SHP77 (cell line): ENCODE measurements around the gene TMEM269.

Experiments used
- DNase-seq, 2 experiments: peaks; one replicate each; lab custom pipeline; 2025; lab: John Stamatoyannopoulos, UW

The TMEM269 gene

DNA sequence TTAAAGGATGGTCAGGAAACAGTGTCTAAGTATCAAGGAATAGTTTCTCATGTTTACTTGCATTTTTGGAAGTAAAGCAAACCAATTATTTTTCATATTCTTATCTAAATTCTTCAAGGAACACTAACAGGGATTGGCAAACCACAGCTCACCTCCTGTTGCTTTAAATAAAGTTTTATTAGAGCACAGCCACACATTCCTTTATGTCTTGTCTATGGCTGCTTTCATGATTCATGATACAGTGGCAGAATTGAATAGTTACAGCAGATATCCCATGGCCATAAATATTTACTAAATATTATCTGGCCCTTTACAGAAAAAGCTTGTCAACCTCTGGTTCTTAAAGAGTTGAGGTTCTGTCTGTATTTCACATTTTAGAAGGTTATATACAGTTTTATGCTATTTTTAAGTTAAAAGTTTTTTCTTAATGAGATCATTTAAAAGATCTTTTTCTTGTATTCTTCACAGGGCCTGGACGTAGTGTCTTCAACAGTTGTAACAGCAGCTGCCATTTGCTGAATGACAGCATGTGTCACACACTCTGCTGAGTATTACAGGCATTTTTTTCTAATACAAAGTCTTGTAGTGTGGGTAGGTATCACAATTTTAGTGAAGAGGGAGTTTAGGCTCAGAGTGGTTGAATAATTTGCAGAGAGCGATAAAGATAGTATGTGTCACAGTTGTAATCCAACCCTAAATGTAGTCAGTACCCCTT, 64.2 kb downstream of the TMEM269 start:
- DNase-seq: no peak

DNA sequence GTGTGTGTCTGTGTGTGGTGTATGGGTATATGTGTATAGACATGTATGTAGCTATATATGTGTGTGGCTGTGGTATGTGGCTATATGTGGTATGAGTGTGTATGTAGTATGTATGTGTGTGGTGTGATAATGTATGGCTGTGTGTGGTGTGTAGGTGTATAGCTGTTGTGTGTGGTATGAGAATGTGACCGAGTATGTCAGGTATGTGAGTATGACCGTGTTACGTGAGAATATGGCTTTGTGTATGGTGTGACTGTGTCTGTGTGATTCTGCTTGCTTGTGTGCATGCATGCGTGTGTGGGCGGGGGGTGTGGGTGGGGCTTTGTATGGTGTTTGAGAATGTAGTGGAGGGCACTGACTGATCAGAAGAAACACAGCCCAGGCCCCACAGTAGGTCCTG, 65.2 kb downstream of the TMEM269 start:
- no peak for DNase-seq
